K562 (cell line): ENCODE results near the gene ASIC3. TPM values are rescaled to one million over a fixed set of nuclear protein-coding genes. Genes with fewer than 3 reads are reported as not detected.

Experiments used
- CHCHD3 ChIP-seq: fragments of 250-450 bp; sonication (Bioruptor Pico); IDR thresholded peaks from 2 replicates; pipeline ENCODE4 v2.1.2; 2022; ENCODE audit warnings: mild to moderate bottlenecking
- CXXC5 ChIP-seq: fragments of 250-450 bp; sonication (Bioruptor Pico); IDR thresholded peaks from 2 replicates; pipeline ENCODE4 v1.8.0; 2022; ENCODE audit warnings: inconsistent platforms, mild to moderate bottlenecking, moderate library complexity
- DPF2 ChIP-seq: fragments of 450-650 bp; IDR thresholded peaks from 2 replicates; pipeline ENCODE4 v1.6.1; 2016
- FIP1L1 ChIP-seq: fragments of 200-400 bp; formaldehyde crosslinking; IDR thresholded peaks from 2 replicates; pipeline ENCODE4 v1.6.1; 2018; ENCODE audit warnings: mild to moderate bottlenecking, low read depth, low read length; ENCODE audit not compliant: poor library complexity, severe bottlenecking
- RFX5 ChIP-seq: IDR thresholded peaks from 2 replicates; pipeline ENCODE4 v1.6.1; 2011; ENCODE audit warnings: low read depth, mild to moderate bottlenecking, improper control_type of control experiment, low read length
- RHOXF2B ChIP-seq: fragments of 250-450 bp; sonication (Bioruptor Pico); conservative IDR thresholded peaks from 2 replicates; pipeline ENCODE4 v1.5.1; 2021
- SETDB1 ChIP-seq: IDR thresholded peaks from one replicate; pipeline ENCODE4 v1.6.1; 2012; ENCODE audit warnings: low read length, control low read depth, inconsistent platforms
- SIN3A ChIP-seq, 2 experiments: fragments of 150-350 bp in 1 of 2; IDR thresholded peaks; 2 replicates each; pipeline ENCODE4 v1.6.1; 2011 to 2016; ENCODE audit warnings: borderline replicate concordance in 2 of 2, low read depth in 2 of 2, low read length in 2 of 2, mild to moderate bottlenecking in 2 of 2, moderate library complexity in 2 of 2; ENCODE audit not compliant: control insufficient read depth in 1 of 2
- SNRNP70 ChIP-seq: fragments of 200-400 bp; formaldehyde crosslinking; optimal IDR thresholded peaks from 2 replicates; pipeline ENCODE3; 2017; ENCODE audit warnings: low read depth, low read length
- ZNF217 ChIP-seq: sonication (generic); formaldehyde crosslinking; IDR thresholded peaks from 2 replicates; pipeline ENCODE4 v1.8.0; 2022; ENCODE audit warnings: mild to moderate bottlenecking, missing genetic modification reagents
- ZNF316 ChIP-seq: fragments of 450-650 bp; IDR thresholded peaks from 2 replicates; pipeline ENCODE4 v1.6.1; 2016
- ZNF318 ChIP-seq, 2 experiments: fragments of 450-650 bp; IDR thresholded peaks; 2 replicates each; pipeline ENCODE4 v1.6.1; 2016; ENCODE audit warnings: mild to moderate bottlenecking in 2 of 2, borderline replicate concordance in 1 of 2, low read depth in 1 of 2, moderate library complexity in 1 of 2
- ZNF444 ChIP-seq: fragments of 250-450 bp; sonication (Bioruptor Pico); IDR thresholded peaks from 2 replicates; pipeline ENCODE4 v1.4.0; 2020; ENCODE audit warnings: mild to moderate bottlenecking, moderate library complexity
- polyA plus RNA-seq, 8 experiments: library from polyadenylated mRNA; depleted of rRNA in 4 of 8; stranded (reverse) in 5 of 8; unstranded in 3 of 8; fragments of >200 nt; fragmentation: Nextera tagmentation in 2 of 8; fragmentation: Illumina TruSeq in 1 of 8; extraction: Ambion mirVana in 2 of 8; extraction: Trizol in 1 of 8; gene quantifications; 2 replicates each; pipeline versions ENCODE4 v1.2.1 to v1.2.3, GENCODE V29; 2011 to 2014; ENCODE audit warnings: inconsistent platforms in 1 of 8, missing spikeins in 1 of 8
- total RNA-seq, 7 experiments: library from RNA; depleted of rRNA in 6 of 7; stranded (reverse); fragments of >200 nt in 6 of 7; fragmentation: Illumina TruSeq in 2 of 7; extraction: Trizol in 2 of 7; gene quantifications; 2 replicates each; pipeline versions ENCODE4 v1.2.1 to v1.2.3, GENCODE V29; 2011 to 2021; ENCODE audit warnings: low replicate concordance in 1 of 7
- TF ChIP-seq, protein P1 (sequence below): sonication (generic); formaldehyde crosslinking; IDR thresholded peaks from 2 replicates; pipeline ENCODE4 v1.8.1; 2023; ENCODE audit warnings: mild to moderate bottlenecking, missing genetic modification reagents
- TF ChIP-seq, protein P2 (sequence below): fragments of 250-450 bp; sonication (Bioruptor Pico); IDR thresholded peaks from 2 replicates; pipeline ENCODE4 v1.8.0; 2021; ENCODE audit warnings: moderate library complexity, mild to moderate bottlenecking, inconsistent platforms

Gene ASIC3
- total and polyA plus RNA-seq, 9 of the 15 experiments (the other 6 are each of a cell fraction or from before 2014, with no cell fraction given): 0.11 to 5.0 (median 0.87) TPM

DNA sequence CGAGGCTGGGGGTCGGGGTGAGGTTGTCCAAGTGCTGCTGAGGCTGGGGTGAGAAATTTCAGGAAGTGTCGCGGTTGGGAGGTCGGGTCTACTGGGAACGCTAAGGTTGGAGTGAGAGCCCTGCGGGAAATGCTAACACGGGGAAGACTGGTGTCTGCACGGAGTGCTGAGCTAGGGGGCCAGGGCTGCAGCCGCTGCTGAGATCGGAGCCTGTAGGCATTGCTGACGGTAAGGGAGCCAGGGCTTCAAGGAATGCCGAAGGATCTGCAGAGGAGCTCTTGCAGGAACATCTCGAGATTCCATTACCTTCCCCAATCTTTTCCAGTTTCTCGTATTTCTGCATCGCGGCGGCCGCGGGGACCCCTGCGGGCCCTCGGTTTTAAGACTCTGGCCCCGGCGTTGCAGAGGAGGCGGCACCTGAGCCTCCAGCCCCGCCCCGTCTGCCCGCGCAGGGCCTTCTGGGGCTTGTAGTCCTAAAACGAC lies 9.2 kb downstream of the ASIC3 start, which contains the start of gene CDK5 (continued):
- TF ChIP-seq ZNF318 (IDR thresholded peaks at IDR 0.05; ENCODE audit: borderline replicate concordance in 1 of 2, low read depth in 1 of 2) (no peak), CXXC5 (CRISPR knock-in tag) (no peak), CHCHD3 (CRISPR knock-in tag) (no peak), SNRNP70 (no peak), ZNF217 (CRISPR knock-in tag) (no peak), SETDB1 (peak; percentile 8), RHOXF2B (CRISPR knock-in tag) (no peak), DPF2 (peak; percentile 48; the same call in 1 of the 2 replicates), ZNF444 (CRISPR knock-in tag) (0 out of 2 replicates have a peak, but pooled peaks have one; percentile 13), FIP1L1 (peak; percentile 11), ZNF316 (no peak), RFX5 (0 out of 2 replicates have a peak, but pooled peaks have one; percentile 16), SIN3A (IDR thresholded peaks at IDR 0.05; ENCODE audit: borderline replicate concordance in 2 of 2, control insufficient read depth in 1 of 2, low read depth in 2 of 2, low read length in 2 of 2) (0 out of 4 replicates have a peak, but pooled peaks of 1 of the 2 experiments have one; percentile 73)
- TF ChIP-seq, protein P1, sequence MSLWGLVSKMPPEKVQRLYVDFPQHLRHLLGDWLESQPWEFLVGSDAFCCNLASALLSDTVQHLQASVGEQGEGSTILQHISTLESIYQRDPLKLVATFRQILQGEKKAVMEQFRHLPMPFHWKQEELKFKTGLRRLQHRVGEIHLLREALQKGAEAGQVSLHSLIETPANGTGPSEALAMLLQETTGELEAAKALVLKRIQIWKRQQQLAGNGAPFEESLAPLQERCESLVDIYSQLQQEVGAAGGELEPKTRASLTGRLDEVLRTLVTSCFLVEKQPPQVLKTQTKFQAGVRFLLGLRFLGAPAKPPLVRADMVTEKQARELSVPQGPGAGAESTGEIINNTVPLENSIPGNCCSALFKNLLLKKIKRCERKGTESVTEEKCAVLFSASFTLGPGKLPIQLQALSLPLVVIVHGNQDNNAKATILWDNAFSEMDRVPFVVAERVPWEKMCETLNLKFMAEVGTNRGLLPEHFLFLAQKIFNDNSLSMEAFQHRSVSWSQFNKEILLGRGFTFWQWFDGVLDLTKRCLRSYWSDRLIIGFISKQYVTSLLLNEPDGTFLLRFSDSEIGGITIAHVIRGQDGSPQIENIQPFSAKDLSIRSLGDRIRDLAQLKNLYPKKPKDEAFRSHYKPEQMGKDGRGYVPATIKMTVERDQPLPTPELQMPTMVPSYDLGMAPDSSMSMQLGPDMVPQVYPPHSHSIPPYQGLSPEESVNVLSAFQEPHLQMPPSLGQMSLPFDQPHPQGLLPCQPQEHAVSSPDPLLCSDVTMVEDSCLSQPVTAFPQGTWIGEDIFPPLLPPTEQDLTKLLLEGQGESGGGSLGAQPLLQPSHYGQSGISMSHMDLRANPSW (CRISPR knock-in tag): no peak
- TF ChIP-seq, protein P2, sequence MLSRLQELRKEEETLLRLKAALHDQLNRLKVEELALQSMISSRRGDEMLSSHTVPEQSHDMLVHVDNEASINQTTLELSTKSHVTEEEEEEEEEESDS: no peak
